NCI-H146 treated with DMSO at 0.1 percent for 48 hours (cell line): ENCODE data around the gene TCAIM.

ENCODE experiments used
- DNase-seq: peaks from one replicate; lab custom pipeline; 2025; ENCODE audit not compliant: unreplicated experiment; lab: John Stamatoyannopoulos, UW

The TCAIM gene, protein sequence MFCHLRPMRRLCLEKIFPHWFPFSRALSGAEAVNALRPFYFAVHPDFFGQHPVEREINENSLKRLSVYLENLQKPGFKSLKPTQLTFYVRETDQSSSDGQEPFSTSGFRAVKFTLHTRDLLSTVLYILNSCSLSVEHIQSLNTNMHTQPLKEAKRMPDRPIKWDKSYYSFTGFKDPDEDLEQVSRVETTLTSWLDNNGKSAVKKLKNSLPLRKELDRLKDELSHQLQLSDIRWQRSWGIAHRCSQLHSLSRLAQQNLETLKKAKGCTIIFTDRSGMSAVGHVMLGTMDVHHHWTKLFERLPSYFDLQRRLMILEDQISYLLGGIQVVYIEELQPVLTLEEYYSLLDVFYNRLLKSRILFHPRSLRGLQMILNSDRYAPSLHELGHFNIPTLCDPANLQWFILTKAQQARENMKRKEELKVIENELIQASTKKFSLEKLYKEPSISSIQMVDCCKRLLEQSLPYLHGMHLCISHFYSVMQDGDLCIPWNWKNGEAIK

DNA sequence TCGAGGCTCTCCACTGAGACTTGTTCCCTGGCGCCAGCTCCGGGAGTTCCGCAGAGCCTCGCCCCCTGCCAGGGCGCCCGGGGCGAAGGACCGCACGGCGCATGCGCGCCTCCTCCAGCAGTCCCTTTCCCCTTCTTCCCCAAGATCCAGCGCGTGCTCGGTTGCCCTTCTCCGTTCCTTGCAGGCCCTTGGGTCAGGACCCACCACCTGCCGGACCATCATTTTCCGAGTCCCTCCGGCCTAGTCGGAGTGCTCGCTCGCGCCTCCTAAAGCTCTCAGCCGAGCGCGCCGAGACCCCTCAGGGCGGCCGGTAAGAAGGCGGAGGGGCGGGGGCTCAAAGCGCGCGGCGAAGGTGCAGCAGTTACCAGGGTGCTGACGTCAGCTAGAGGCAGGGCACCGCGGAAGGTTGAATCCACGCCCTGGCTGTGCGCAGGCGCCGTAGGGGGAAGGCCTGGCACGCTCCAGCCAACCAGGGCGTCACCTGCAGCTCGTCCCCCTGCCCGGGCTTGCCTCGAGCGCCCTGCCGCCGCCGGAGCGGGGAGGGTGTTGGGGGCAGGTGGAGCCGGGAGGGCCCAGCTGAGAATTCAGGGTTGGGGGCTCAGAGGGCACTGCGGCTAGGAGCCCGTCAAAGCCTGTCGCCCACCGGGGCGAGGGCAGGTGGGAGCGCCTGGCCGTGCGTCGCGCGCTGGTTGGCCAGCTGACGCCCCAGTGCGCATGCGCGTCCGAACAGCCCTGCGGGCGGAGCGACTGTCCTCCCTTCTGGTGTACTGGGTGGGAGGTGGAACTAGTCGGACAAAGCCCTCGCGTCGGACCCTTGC, at the start of gene TCAIM:
TCAIM (plus strand) TSS at position 757 of the 818 bp plus-strand sequence. CDS start 16,017 bp downstream, outside the sequence.
- DNase-seq, result peak; percentile 81

GRCh38 chr3:44289882-44290462, 48.6 kb upstream of the TCAIM start:
- DNase-seq, result no peak

DNA sequence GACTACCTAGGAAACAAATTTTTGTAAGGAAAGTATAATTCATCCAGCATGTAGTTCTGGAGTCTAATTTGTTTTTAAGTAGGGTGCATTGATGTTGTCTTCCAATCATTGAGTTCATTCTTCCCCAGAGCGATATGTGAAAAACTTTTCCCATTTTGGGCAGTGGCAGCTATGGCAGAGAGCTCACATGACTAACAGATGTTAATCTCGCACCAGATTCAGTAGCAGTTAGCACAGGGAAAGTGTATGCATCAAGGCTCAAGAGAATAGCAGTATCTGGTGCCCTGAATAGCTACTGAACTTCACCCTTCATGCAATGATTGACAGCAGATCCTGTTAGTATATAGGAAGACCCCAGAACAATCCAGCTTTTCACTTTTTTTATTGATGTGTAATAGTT, 46.3 kb upstream of the TCAIM start:
- DNase-seq, result no peak

DNA sequence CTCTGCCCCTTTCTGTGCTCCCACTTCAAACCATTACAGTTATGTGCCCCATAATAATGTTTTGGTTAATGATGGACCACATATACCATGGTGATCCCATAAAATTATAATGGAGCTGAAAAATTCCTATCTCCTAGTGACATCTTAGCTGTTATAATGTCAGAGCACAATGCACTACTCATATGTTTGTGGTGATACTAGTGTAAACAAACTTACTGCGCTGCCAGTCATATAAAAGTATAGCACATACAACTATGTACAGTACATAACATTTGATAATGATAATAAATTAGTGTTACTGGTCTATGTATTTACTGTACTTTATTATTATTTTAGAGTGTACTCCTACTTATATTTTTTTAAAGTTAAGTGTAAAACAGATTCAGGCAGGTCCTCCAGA, 45.6 kb upstream of the TCAIM start:
- DNase-seq, result no peak

DNA sequence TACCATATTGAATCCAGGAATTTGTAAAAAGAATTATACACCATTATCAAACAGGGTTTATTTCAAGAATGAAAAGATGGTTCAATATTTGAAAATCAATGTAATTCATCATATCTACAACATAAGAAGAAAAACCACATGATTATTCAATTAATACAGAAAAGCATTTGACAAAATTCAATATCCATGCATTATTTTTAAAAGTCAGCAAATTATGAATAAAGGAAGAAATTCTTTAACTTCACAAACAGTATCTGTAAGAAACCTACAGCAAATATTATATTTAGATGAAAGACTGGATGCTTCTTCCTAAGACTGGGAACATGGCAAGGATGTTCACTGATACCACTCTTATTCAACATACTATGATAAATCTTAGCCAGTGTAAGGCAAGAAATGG, 41.3 kb upstream of the TCAIM start:
- no peak for DNase-seq

DNA sequence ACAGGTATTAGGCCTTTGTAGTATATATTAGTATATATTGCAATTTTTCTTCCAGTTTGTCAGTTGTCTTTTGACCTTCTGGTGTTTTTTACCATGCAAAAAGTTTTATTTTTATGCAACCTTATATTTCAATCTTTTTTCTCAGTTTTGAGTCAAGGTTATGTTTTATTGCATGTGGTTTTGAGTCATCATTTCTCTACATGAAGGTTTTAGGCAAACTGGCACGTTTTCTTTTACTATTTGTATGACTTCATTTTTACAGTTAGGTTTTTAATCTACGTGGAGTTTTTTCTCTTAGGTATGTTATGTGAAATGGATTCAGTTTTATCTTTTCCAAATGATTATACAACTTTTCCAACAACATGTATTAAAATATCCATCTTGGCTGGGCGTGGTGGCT, 36.8 kb upstream of the TCAIM start:
- DNase-seq, result no peak

DNA sequence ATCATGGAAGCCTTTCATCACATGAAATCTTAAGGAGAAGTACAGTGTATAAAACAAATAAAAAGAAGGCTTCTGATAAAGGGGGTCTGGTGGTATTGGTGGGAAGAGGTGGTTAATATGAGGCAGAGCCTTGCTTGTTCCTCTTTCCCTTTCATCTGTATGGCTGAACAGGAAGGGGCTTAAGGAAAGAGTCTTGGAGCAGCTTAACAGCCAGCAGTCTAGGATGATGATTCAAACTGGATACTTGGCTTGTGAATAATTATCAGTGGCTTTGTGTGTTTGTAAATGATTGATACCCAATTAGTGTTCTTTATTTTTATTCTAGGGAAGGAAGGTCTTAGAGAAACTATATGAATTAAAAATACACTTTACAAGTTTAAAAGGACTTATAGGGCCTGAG, 29.1 kb upstream of the TCAIM start:
- DNase-seq, result no peak

GRCh38 chr3:44318891-44319311, 19.7 kb upstream of the TCAIM start:
- DNase-seq, result no peak

DNA sequence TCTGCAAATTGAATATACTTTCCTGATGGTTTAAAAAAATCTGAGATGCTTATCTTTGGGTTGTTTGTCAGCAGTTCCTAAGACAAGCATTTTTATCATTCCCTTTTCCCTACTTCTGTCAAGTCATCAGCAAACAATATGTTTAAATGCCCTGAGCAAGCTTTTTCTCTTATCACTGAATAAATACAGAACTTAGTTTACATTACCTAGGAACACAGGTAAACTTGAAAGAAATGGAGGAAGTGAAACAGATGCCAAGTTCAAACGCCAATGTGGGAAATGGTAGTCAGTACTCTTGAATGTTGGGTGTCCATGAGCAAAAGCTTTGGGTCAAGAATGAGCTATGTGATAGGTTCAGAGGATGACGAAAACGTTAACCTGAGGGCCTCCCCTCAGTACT, 17.2 kb upstream of the TCAIM start:
- DNase-seq, result no peak

DNA sequence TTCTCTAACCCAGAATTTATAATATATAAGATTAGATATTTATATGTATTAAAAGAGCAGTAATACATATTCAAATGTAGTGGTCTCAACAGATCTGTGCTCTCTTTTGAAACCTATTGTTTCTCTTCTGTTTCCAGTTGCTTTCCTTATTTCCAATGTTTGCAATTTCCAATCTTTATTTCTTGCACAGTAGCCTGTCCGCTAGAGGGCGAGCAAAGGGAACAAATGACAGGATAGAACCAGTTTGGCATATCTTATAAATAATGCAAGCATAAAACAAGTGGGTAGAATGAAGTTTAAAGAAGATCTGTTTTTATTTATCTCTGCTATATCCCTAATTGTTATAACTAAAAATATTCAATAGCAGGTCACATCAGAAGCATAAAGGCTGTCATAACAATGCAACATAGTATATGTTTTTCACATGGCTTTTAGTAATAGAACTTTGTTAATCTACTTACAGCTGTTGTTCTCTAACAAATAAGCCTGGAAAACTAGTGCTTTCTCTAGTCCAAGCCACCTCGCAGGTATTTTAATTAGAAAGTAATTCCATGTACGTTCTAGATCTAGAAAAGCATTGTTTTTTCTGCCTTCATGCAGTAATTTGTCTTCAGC, 15.1 kb upstream of the TCAIM start:
- DNase-seq, result peak; percentile 37

- DNase-seq, result no peak
Measured at GRCh38 chr3:44324584-44324983, 14.0 kb upstream of the TCAIM start.

GRCh38 chr3:44326019-44326418, 12.5 kb upstream of the TCAIM start:
- DNase-seq, result no peak

DNA sequence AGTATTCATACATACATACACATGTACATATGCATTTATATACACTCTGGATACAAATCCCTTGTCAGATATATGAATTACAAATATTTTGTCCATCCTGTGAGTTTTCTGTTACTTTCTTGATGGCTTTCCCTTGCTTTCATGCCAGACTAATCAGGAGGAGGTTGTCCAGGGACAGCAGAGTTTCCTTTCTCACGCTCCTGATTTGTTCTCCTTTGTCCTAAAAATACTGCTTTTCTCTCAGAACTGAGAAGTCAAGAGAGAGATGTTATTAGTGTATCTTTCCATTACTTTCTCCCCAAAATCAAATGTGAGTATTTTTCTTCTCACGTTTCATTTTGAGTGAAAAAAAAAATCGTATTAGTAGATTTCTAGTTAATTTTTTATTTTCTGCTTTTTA, 12.1 kb upstream of the TCAIM start:
- no peak for DNase-seq

DNA sequence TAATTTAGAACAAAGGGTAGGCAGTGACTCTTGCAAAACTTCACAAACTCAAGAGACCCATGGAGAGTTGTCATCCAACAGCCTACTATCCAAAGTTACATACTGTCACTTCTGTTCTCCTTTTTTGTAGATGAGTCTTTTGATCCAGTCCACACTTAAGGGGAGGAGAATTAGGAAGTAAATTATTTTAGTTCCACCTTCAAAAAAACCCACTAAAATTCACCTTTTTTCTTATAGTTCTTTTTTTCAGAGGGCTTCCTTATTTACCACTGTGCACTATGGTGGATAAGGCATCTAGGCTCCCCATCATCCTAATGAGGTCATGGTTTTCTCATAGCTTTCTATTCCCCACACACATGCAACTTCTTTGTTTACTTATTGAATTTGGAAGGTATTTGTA, 8.6 kb upstream of the TCAIM start:
- DNase-seq, result no peak

DNA sequence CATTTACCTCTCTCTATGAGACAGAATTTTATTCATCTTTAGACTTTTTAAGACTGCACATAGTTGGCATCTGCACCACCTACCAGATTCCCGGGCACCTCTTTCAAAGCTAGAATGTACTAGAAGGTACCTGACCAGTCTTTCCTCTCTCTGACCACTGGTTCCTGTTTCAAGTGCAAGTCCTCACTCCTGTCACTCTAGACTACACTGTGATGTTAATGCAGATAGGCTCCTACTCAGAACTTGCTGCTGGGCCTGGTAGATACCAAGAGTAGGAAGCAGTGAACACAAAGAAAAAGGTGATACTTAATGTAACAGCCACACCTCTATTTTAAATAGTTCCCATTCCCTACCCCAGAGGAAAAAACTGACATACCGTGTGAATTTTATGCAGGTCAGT, 8.1 kb upstream of the TCAIM start:
- no peak for DNase-seq

GRCh38 chr3:44334326-44334725, 4.2 kb upstream of the TCAIM start:
- no peak for DNase-seq

DNA sequence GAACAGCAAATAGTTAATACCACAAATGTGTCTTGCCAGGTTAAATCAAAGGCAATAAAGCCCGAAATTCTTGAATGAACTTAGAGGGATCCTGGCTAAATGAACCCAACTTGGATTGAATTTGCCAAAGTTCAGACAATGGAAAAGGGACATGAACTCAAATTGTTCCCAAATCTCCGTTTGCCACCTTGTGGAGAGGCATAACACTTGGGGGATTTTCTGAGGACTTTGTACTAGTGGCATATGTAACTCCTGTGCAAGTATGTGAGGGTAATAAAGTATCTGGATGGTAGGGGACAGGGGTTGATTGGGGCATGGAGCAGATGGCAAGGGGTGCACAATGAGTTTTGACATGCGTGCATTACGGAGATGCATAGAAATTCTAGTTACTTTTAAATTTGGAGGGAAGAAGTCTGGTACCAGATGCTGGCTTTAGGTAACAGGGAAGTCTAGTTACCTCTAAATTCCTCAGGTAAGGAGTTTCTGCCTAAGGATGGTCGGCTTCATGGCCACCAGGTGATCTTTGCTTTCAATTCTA, 1.2 kb upstream of the TCAIM start:
- DNase-seq, result no peak

- no peak for DNase-seq
Measured at GRCh38 chr3:44338828-44339127, 212 bp downstream of the TCAIM start.

- no peak for DNase-seq
Measured at GRCh38 chr3:44339181-44340057, 853 bp downstream of the TCAIM start.

DNA sequence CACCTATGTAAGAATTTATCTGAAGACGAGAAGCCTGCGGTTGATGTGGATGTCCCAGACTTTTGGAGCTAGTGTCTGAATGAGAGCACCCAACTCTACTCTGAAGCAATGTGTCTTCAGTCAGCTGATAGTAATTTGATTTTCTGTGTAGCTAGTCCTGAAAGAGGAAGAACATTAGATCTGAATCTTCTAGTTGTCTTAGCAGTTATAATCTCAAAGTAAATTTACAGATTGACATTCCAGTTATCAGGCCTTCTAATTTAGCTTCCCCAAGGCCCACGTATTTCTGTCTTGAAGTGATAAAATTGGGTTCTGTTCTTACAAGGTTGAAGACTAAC, 1.5 kb downstream of the TCAIM start:
- no peak for DNase-seq
